GM13976 (cell line): ENCODE results near the gene MYT1.
"Not testable (repeated sequence)": the region's sequence is repeated elsewhere in the genome, so short reads cannot be mapped to it uniquely, and the experiment has no call there.

Experiments used
- DNase-seq: peaks from one replicate; pipeline ENCODE4 v3.0.0; 2012; ENCODE audit warnings: low spot score
- CTCF ChIP-seq: IDR thresholded peaks from 2 replicates; pipeline ENCODE4 v1.5.1; 2012; ENCODE audit warnings: borderline replicate concordance, mild to moderate bottlenecking; ENCODE audit not compliant: insufficient read depth; ENCODE audit errors: extremely low read depth, missing control alignments, control extremely low read depth
- in situ Hi-C: fragments of 300-500 bp; cut with MboI; formaldehyde crosslinking; loops from one replicate; pipeline ENCODE4 v1.12.0; 2022; ENCODE audit warnings: low sequenced_read_pairs, mixed read lengths, inconsistent platforms; ENCODE audit not compliant: unreplicated experiment

The MYT1 gene

GRCh38 chr20:64185276-64185900, 21.1 kb downstream of the MYT1 start:
- no peak for DNase-seq
- in situ Hi-C loops: no loop called here
- no peak for TF ChIP-seq CTCF

DNA sequence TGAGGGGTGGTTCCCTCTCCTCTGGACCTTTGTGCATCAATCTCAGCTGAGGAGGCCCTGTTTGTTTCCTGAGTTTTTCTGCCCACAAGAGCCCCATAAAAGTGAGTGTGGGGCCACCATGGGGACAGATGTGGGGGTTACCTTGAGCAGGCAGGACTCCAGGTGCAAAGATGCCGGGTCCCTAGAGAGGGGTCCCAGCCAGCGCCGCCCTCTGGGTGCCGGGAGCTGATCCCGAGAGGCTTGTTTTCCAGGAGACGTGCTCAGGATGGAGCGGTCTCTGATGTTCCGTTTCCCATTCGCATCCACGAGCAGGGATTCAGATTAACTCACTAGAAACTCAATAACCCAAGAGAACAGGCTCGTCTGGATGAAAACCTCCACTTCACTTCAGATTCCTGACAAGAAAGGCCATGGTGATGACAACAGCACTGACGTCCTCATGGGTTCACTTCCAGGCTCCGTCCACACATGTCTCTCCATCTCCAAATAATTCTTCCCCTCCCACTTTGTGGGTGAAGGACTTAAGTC, 21.9 kb downstream of the MYT1 start:
- in situ Hi-C loops: no loop called here
- no peak for TF ChIP-seq CTCF

DNA sequence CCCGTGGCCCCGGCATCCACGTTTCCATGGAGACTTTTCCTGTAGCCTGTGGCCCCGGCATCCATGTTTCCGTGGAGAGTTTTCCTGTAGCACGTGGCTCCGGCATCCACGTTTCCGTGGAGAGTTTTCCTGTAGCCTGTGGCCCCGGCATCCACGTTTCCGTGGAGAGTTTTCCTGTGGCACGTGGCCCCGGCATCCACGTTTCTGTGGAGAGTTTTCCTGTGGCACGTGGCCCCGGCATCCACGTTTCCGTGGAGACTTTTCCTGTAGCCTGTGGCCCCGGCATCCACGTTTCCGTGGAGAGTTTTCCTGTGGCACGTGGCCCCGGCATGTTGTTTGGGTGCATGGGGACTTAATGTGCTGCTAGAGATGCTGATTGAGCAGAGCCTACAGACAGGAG, 23.0 kb downstream of the MYT1 start:
- in situ Hi-C loops, DNase-seq: not testable (repeated sequence)

More for the DNA sequence above, 21.9 kb downstream of the MYT1 start:
- no peak for DNase-seq

DNA sequence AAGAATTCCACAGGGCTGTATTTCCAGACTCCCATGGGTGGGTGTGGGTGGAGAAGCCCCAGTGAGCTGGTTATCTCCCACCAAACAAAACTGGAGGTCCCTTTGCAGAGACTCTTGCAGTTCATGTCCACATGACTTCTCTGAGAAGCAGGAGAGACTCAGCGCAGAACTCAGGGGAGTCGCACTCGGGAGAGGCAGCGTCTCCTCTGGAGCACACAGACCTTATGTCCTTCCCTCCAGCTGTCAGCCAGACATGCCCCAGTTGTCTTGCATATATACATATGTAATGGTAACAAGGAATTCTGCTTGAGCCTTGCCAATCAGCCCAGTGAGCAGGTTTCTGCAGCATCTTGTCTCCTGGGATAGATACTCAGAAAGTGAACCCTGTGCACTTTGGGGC, 23.8 kb downstream of the MYT1 start:
- in situ Hi-C loops: no loop called here
- no peak for TF ChIP-seq CTCF
- DNase-seq: no peak

GRCh38 chr20:64188682-64189529, 24.7 kb downstream of the MYT1 start:
- no peak for DNase-seq
- no peak for TF ChIP-seq CTCF
- in situ Hi-C loops: no loop called here

GRCh38 chr20:64189530-64189966, 25.3 kb downstream of the MYT1 start:
- in situ Hi-C loops: no loop called here
- TF ChIP-seq CTCF: no peak
- no peak for DNase-seq

GRCh38 chr20:64189986-64190385, 25.7 kb downstream of the MYT1 start:
- TF ChIP-seq CTCF: no peak
- DNase-seq: no peak
- in situ Hi-C loops: no loop called here
